Measurements from ENCODE around the gene ARL2BP. TPM values are rescaled to one million over a fixed set of nuclear protein-coding genes. Genes with fewer than 3 reads are reported as not detected.
"Not testable (repeated sequence)": the region's sequence is repeated elsewhere in the genome, so short reads cannot be mapped to it uniquely, and the experiment has no call there.

Gene ARL2BP
- total and polyA plus RNA-seq, 10 of the 15 experiments (the other 5 are each of a cell fraction or from before 2014, with no cell fraction given): 12.5 to 56.6 (median 29.7) TPM

DNA sequence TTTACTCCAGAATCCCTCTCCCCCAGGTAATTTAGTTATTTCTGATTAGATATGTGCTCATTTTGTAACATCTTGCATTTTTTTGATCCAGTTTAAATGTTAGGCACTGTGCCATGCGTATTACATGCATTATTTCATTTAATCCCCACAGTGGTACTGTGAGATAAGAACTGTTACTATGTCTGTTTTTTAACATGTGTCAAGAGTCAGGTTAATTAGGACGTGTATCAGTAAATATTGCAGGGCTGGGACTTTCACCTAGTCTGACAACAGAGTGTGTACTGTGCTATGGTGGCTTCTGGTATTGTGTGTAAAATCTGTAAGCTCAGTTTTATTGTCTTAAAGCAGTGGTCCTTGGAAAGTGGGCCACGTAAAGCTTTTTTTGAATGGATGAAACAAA is 48.3 kb upstream of the ARL2BP start (continued):
- TF ChIP-seq ZNF622 (IDR thresholded peaks at IDR 0.05): no peak
- no peak for TF ChIP-seq RELB (IDR thresholded peaks at IDR 0.05; ENCODE audit: low read depth)
- no peak for TF ChIP-seq RCOR1 (conservative IDR thresholded peaks at IDR 0.05; ENCODE audit: low read depth, low read length)
- TF ChIP-seq, protein P1, sequence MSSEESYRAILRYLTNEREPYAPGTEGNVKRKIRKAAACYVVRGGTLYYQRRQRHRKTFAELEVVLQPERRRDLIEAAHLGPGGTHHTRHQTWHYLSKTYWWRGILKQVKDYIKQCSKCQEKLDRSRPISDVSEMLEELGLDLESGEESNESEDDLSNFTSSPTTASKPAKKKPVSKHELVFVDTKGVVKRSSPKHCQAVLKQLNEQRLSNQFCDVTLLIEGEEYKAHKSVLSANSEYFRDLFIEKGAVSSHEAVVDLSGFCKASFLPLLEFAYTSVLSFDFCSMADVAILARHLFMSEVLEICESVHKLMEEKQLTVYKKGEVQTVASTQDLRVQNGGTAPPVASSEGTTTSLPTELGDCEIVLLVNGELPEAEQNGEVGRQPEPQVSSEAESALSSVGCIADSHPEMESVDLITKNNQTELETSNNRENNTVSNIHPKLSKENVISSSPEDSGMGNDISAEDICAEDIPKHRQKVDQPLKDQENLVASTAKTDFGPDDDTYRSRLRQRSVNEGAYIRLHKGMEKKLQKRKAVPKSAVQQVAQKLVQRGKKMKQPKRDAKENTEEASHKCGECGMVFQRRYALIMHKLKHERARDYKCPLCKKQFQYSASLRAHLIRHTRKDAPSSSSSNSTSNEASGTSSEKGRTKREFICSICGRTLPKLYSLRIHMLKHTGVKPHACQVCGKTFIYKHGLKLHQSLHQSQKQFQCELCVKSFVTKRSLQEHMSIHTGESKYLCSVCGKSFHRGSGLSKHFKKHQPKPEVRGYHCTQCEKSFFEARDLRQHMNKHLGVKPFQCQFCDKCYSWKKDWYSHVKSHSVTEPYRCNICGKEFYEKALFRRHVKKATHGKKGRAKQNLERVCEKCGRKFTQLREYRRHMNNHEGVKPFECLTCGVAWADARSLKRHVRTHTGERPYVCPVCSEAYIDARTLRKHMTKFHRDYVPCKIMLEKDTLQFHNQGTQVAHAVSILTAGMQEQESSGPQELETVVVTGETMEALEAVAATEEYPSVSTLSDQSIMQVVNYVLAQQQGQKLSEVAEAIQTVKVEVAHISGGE (CRISPR knock-in tag; IDR thresholded peaks at IDR 0.05): no peak
- TF ChIP-seq, protein P2, sequence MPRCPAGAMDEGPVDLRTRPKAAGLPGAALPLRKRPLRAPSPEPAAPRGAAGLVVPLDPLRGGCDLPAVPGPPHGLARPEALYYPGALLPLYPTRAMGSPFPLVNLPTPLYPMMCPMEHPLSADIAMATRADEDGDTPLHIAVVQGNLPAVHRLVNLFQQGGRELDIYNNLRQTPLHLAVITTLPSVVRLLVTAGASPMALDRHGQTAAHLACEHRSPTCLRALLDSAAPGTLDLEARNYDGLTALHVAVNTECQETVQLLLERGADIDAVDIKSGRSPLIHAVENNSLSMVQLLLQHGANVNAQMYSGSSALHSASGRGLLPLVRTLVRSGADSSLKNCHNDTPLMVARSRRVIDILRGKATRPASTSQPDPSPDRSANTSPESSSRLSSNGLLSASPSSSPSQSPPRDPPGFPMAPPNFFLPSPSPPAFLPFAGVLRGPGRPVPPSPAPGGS (IDR thresholded peaks at IDR 0.05; ENCODE audit: borderline replicate concordance, insufficient read depth, low read depth, low read length, poor library complexity, severe bottlenecking): no peak
- no peak for TF ChIP-seq ZBED1 (IDR thresholded peaks at IDR 0.05; ENCODE audit: borderline replicate concordance)
- TF ChIP-seq SREBF2 (IDR thresholded peaks at IDR 0.05; ENCODE audit: low read length): no peak

- H2AFZ ChIP-seq (ENCODE audit: control insufficient read depth, low read depth, low read length); ATAC-seq; BruUV-seq (replicated peaks); H4K20me1 ChIP-seq (ENCODE audit: control insufficient read depth, insufficient read depth); H3K27me3 ChIP-seq (replicated peaks in 1 of 2; ENCODE audit: control insufficient read depth in 2 of 2, insufficient read depth in 2 of 2, low read length in 1 of 2); DNase-seq (ENCODE audit: low read depth, low spot score); H3K4me1 ChIP-seq (ENCODE audit: control insufficient read depth, insufficient read depth, low read length); H3K9me3 ChIP-seq (replicated peaks; ENCODE audit: control insufficient read depth, insufficient read depth, low read length); intact Hi-C loops (cut with micrococcal nuclease; ENCODE audit: unreplicated experiment); H3K27ac ChIP-seq (ENCODE audit: control insufficient read depth, insufficient read depth); FAIRE-seq; SMC1A ChIA-PET (ENCODE audit: uncharacterized antibody, unreplicated experiment); H3K4me2 ChIP-seq (ENCODE audit: control insufficient read depth, insufficient read depth); H3K9ac ChIP-seq (ENCODE audit: control insufficient read depth, insufficient read depth, low read length); CTCF ChIA-PET; POLR2A ChIA-PET; H3K36me3 ChIP-seq (ENCODE audit: control insufficient read depth in 2 of 2, insufficient read depth in 2 of 2, low read length in 1 of 2); RAD21 ChIA-PET (ENCODE audit: unreplicated experiment); H3K4me3 ChIP-seq: not testable (repeated sequence)
- in situ Hi-C loops (cut with MboI): loop anchor here (25.0 kb wide), 1 partner anchor 1362 kb away; no protein-coding TSS in a partner anchor
- 99% methylated on average over 8 of the region's 24 CpGs for WGBS (ENCODE audit: insufficient coverage, insufficient replicate concordance, low lambda C conversion rate, missing lambda C conversion rate)
- H3K79me2 ChIP-seq (ENCODE audit: control insufficient read depth, insufficient read depth, low read length): peaks cover 15% of the 10 kb centered on the region
Observed at GRCh38 chr16:57200321-57200720, 44.7 kb upstream of the ARL2BP start.

DNA sequence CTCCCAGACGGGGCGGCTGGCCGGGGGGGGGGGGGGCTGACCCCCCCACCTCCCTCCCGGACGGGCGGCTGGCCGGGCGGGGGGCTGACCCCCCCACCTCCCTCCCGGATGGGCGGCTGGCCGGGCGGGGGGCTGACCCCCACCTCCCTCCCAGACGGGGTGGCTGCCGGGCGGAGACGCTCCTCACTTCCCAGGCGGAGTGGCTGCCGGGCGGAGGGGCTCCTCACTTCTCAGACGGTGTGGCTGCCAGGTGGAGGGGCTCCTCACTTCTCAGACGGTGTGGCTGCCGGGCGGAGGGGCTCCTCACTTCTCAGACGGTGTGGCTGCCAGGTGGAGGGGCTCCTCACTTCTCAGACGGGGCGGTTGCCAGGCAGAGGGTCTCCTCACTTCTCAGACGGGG is 44.1 kb upstream of the ARL2BP start:
- H3K4me2 ChIP-seq (ENCODE audit: control insufficient read depth, insufficient read depth); SMC1A ChIA-PET (ENCODE audit: uncharacterized antibody, unreplicated experiment); RAD21 ChIA-PET (ENCODE audit: unreplicated experiment); H3K36me3 ChIP-seq (ENCODE audit: control insufficient read depth in 2 of 2, insufficient read depth in 2 of 2, low read length in 1 of 2); H4K20me1 ChIP-seq (ENCODE audit: control insufficient read depth, insufficient read depth); BruUV-seq (replicated peaks); CTCF ChIA-PET; POLR2A ChIA-PET; H3K4me3 ChIP-seq; H3K27me3 ChIP-seq (replicated peaks in 1 of 2; ENCODE audit: control insufficient read depth in 2 of 2, insufficient read depth in 2 of 2, low read length in 1 of 2); H3K9me3 ChIP-seq (replicated peaks; ENCODE audit: control insufficient read depth, insufficient read depth, low read length); DNase-seq (ENCODE audit: low read depth, low spot score); FAIRE-seq; intact Hi-C loops (cut with micrococcal nuclease; ENCODE audit: unreplicated experiment); H3K9ac ChIP-seq (ENCODE audit: control insufficient read depth, insufficient read depth, low read length); H3K4me1 ChIP-seq (ENCODE audit: control insufficient read depth, insufficient read depth, low read length); H2AFZ ChIP-seq (ENCODE audit: control insufficient read depth, low read depth, low read length); H3K27ac ChIP-seq (ENCODE audit: control insufficient read depth, insufficient read depth); ATAC-seq: not testable (repeated sequence)
- peaks cover 12% of the 10 kb centered on the region for H3K79me2 ChIP-seq (ENCODE audit: control insufficient read depth, insufficient read depth, low read length)
- in situ Hi-C loops (cut with MboI): loop anchor here (25.0 kb wide), 1 partner anchor 1361 kb away; no protein-coding TSS in a partner anchor
- 100% methylated on average over 8 of the region's 27 CpGs for WGBS (ENCODE audit: insufficient coverage, insufficient replicate concordance, low lambda C conversion rate, missing lambda C conversion rate)
